ENCODE results near the gene PAPPA2.

DNA sequence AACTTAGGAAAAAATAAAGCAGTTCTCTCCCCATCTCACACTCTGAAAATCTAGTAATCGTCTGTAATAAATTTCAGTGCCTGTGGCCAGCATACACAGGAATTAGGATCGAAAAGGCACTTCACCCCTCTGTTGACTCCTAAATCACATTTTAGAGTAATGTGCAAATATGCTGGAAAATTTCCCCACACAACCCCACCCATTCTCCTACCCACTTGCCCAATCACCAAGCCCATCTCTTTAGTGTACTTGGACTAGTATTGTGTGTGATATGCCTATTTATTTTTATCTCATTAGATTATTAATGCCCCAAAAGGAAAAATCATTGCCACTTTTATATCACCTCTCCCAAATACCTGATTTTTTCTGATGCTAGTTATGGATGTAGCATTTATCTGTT, 378.3 kb downstream of the PAPPA2 start:
- TF ChIP-seq, protein P1, sequence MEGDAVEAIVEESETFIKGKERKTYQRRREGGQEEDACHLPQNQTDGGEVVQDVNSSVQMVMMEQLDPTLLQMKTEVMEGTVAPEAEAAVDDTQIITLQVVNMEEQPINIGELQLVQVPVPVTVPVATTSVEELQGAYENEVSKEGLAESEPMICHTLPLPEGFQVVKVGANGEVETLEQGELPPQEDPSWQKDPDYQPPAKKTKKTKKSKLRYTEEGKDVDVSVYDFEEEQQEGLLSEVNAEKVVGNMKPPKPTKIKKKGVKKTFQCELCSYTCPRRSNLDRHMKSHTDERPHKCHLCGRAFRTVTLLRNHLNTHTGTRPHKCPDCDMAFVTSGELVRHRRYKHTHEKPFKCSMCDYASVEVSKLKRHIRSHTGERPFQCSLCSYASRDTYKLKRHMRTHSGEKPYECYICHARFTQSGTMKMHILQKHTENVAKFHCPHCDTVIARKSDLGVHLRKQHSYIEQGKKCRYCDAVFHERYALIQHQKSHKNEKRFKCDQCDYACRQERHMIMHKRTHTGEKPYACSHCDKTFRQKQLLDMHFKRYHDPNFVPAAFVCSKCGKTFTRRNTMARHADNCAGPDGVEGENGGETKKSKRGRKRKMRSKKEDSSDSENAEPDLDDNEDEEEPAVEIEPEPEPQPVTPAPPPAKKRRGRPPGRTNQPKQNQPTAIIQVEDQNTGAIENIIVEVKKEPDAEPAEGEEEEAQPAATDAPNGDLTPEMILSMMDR (IDR thresholded peaks at IDR 0.05): no peak
- no peak for TF ChIP-seq POLR2A (IDR thresholded peaks at IDR 0.05)
